IPS-NIHi11 (cell line): ENCODE data around the gene HUNK.

ENCODE experiments used
- DNase-seq: peaks from one replicate; pipeline ENCODE4 v3.0.0; 2012; ENCODE audit warnings: mixed read lengths, low spot score

HUNK gene

GRCh38 chr21:31952828-31953227 lies 80.0 kb downstream of the HUNK start:
- DNase-seq: no peak

- no peak for DNase-seq
Measured at GRCh38 chr21:31957631-31958030, 84.8 kb downstream of the HUNK start.

GRCh38 chr21:31959881-31960280 lies 87.1 kb downstream of the HUNK start:
- no peak for DNase-seq

GRCh38 chr21:31961027-31961426 lies 88.2 kb downstream of the HUNK start:
- DNase-seq: no peak

- no peak for DNase-seq
Measured at GRCh38 chr21:31961704-31962103, 88.9 kb downstream of the HUNK start.

- no peak for DNase-seq
Measured at GRCh38 chr21:31964692-31965091, 91.9 kb downstream of the HUNK start.

GRCh38 chr21:31967334-31967733 lies 94.5 kb downstream of the HUNK start:
- DNase-seq: no peak

- DNase-seq: no peak
Measured at GRCh38 chr21:31972622-31973021, 99.8 kb downstream of the HUNK start.

- DNase-seq: no peak
Measured at GRCh38 chr21:31973402-31973944, 100.7 kb downstream of the HUNK start.

- DNase-seq: no peak
Measured at GRCh38 chr21:31974454-31974985, 101.7 kb downstream of the HUNK start.

- DNase-seq: no peak
Measured at GRCh38 chr21:31975491-31975890, 102.7 kb downstream of the HUNK start.

- DNase-seq: no peak
Measured at GRCh38 chr21:31977816-31978215, 105.0 kb downstream of the HUNK start.

GRCh38 chr21:31983120-31983519 lies 110.3 kb downstream of the HUNK start:
- DNase-seq: no peak

GRCh38 chr21:31983554-31983953 lies 110.7 kb downstream of the HUNK start:
- DNase-seq: no peak

GRCh38 chr21:31985398-31985797 lies 112.6 kb downstream of the HUNK start:
- DNase-seq: peak; percentile 25

GRCh38 chr21:31986035-31986856 lies 113.4 kb downstream of the HUNK start:
- DNase-seq: no peak

GRCh38 chr21:31987696-31988095 lies 114.9 kb downstream of the HUNK start:
- DNase-seq: no peak

GRCh38 chr21:31988492-31989290 lies 115.9 kb downstream of the HUNK start:
- DNase-seq: no peak

GRCh38 chr21:31991356-31992331 lies 118.8 kb downstream of the HUNK start:
- DNase-seq: peak; percentile 31

- DNase-seq: no peak
Measured at GRCh38 chr21:31992391-31992790, 119.6 kb downstream of the HUNK start.
